Esophagus squamous epithelium (tissue), 5 donors: ENCODE measurements around the gene MLPH. TPM values are rescaled to one million over a fixed set of nuclear protein-coding genes. Genes with fewer than 3 reads are reported as not detected.

ENCODE experiments used
- DNase-seq: peaks from one replicate; lab custom pipeline; 2025; lab: John Stamatoyannopoulos, UW
- H3K27ac ChIP-seq, 4 donors: fragments of 200-600 bp; sonication (generic); one replicate each; pipeline ENCODE4 v1.5.1; 2016 to 2019; ENCODE audit warnings: mild to moderate bottlenecking in 1 of 4
- H3K27me3 ChIP-seq, 4 donors: fragments of 200-600 bp; sonication (generic); 1 replicate in 3 of 4; 2 replicates in 1 of 4; pipeline versions ENCODE4 v1.5.1 to v1.6.0; 2017 to 2021; ENCODE audit warnings: antibody characterized with exemption in 1 of 4
- H3K36me3 ChIP-seq, 3 donors: fragments of 200-600 bp; sonication (generic); one replicate each; pipeline ENCODE4 v1.5.1; 2016 to 2019
- H3K4me1 ChIP-seq, 3 donors: fragments of 200-600 bp; sonication (generic); one replicate each; pipeline ENCODE4 v1.5.1; 2017 to 2019
- H3K4me3 ChIP-seq, 4 donors: fragments of 200-600 bp; sonication (generic); 1 replicate in 3 of 4; 2 replicates in 1 of 4; pipeline ENCODE4 v1.5.1; 2016 to 2019; ENCODE audit warnings: mild to moderate bottlenecking in 2 of 4, moderate library complexity in 1 of 4
- H3K9me3 ChIP-seq, 3 donors: fragments of 200-600 bp; sonication (generic); one replicate each; pipeline ENCODE4 v1.5.1; 2016 to 2019
- CTCF ChIP-seq, 6 experiments: fragments of 450-650 bp in 4 of 6; fragments of 200-600 bp in 2 of 6; sonication (generic) in 2 of 6; IDR thresholded peaks; one replicate each; pipeline ENCODE4 v1.5.1; 2016 to 2019; ENCODE audit warnings: antibody characterized with exemption in 6 of 6, mild to moderate bottlenecking in 4 of 6, moderate library complexity in 4 of 6
- POLR2A ChIP-seq, 4 donors: fragments of 450-650 bp; IDR thresholded peaks; one replicate each; pipeline ENCODE4 v1.6.1; 2017; ENCODE audit warnings: antibody characterized with exemption in 4 of 4, mild to moderate bottlenecking in 4 of 4, moderate library complexity in 3 of 4
- WGBS, 2 donors: methylation state at CpG; one replicate each; pipeline ENCODE4 v1.1.5; 2018; 5-methylcytosine and 5-hydroxymethylcytosine counted together
- intact Hi-C: fragments of 100-400 bp; cut with DNase I; formaldehyde crosslinking; loops from one replicate; pipeline ENCODE4 v1.15.0; 2022
- total RNA-seq, 4 donors: library from RNA; depleted of rRNA; stranded (reverse); fragments of >200 nt; gene quantifications; one replicate each; pipeline ENCODE4 v1.1.0, GENCODE V29; 2016
- donor health status: DM: yes; HTN: yes; CAD: no.

Gene MLPH
- total RNA-seq, 4 donors from 2014 or later, result 1.8 to 10.5 (median 7.6) TPM

- intact Hi-C loops, result no loop called here
- Histone ChIP-seq H3K27me3 (no peaks in the 10 kb centered on the region), H3K4me1 (peaks cover 0 to 19% (median 10%) of the 10 kb centered on the region in 3 donors), H3K27ac (peak overlapping the region in 2 of 4 donors; percentile 29 to 58), H3K4me3 (no peak overlapping the region), H3K9me3 (no peaks in the 10 kb centered on the region), H3K36me3 (no peaks in the 10 kb centered on the region)
- TF ChIP-seq CTCF (IDR thresholded peaks at IDR 0.05), result no peak
- TF ChIP-seq POLR2A (IDR thresholded peaks at IDR 0.05), result no peak
- no peak for DNase-seq
- 60% methylated on average over 13 of the region's 13 CpGs for WGBS, 2 donors
Measured at GRCh38 chr2:237500681-237501424, 13.8 kb downstream of the MLPH start.

- Histone ChIP-seq H3K27me3 (no peaks in the 10 kb centered on the region), H3K27ac (peak overlapping the region in 3 of 4 donors; percentile 16 to 54 (median 40)), H3K36me3 (no peaks in the 10 kb centered on the region), H3K4me1 (peaks cover 0 to 19% (median 10%) of the 10 kb centered on the region in 3 donors), H3K9me3 (no peaks in the 10 kb centered on the region), H3K4me3 (no peak overlapping the region)
- no peak for TF ChIP-seq POLR2A (IDR thresholded peaks at IDR 0.05)
- TF ChIP-seq CTCF (IDR thresholded peaks at IDR 0.05), result no peak
- 63 to 72% methylated on average over 2 of the region's 2 CpGs for WGBS, 2 donors
- DNase-seq, result no peak
- intact Hi-C loops, result no loop called here
Measured at GRCh38 chr2:237501892-237502513, 15.0 kb downstream of the MLPH start.

DNA sequence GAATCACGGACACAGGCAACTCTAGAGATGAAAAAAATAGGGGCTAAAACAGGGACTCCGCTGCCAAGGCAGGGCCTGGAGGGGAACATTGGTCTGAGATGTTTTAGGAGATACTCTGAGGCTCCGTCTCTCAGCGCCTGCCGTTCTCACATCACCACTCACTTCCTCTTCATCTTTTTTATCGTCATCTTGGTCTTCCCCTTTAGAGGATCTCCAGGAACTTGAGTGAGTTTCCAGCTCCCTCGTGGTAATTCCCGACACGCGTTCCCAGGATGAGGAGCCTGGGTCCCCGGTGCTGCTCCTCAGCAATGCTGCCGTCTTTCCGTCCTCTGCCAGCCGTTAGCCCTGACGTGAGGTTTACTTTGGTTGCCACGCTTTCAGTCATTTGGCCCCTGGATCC is 16.1 kb downstream of the MLPH start:
- intact Hi-C loops, result no loop called here
- Histone ChIP-seq H3K27me3 (no peaks in the 10 kb centered on the region), H3K27ac (no peak overlapping the region), H3K4me3 (no peak overlapping the region), H3K9me3 (no peaks in the 10 kb centered on the region), H3K4me1 (peaks cover 0 to 19% (median 10%) of the 10 kb centered on the region in 3 donors), H3K36me3 (no peaks in the 10 kb centered on the region)
- no peak for DNase-seq
- TF ChIP-seq CTCF (IDR thresholded peaks at IDR 0.05) (no peak), POLR2A (IDR thresholded peaks at IDR 0.05) (no peak)
- WGBS, 2 donors, result 88 to 89% methylated on average over 16 of the region's 16 CpGs

GRCh38 chr2:237505188-237505939 is 18.3 kb downstream of the MLPH start:
- H3K27ac ChIP-seq, result no peak overlapping the region
- H3K4me3 ChIP-seq, result no peak overlapping the region
- intact Hi-C loops, result no loop called here
- no peak for DNase-seq
- peaks cover 0 to 19% (median 12%) of the 10 kb centered on the region in 3 donors for H3K4me1 ChIP-seq
- no peaks in the 10 kb centered on the region for H3K9me3 ChIP-seq
- H3K27me3 ChIP-seq, result no peaks in the 10 kb centered on the region
- TF ChIP-seq POLR2A (IDR thresholded peaks at IDR 0.05), result no peak
- no peak for TF ChIP-seq CTCF (IDR thresholded peaks at IDR 0.05)
- no peaks in the 10 kb centered on the region for H3K36me3 ChIP-seq
- WGBS, 2 donors, result 75 to 87% methylated on average over 11 to 14 of the region's 15 CpGs
